GM21717 (cell line): ENCODE data around the gene CCM2L.

Experiments
- ATAC-seq: cut with Tn5 transposase; IDR thresholded peaks from one replicate; pipeline ENCODE4 v1.9.1; 2021; ENCODE audit warnings: mild to moderate bottlenecking, moderate library complexity; ENCODE audit not compliant: unreplicated experiment

CCM2L gene

GRCh38 chr20:32010101-32010500 lies at the start of gene CCM2L:
TSS of gene CCM2L (plus strand) at chr20:32010438. CDS start at chr20:32010455, 17 bp downstream.
- ATAC-seq = no peak

- no peak for ATAC-seq
These were observed 47.5 kb upstream of the CCM2L start for GRCh38 chr20:31962761-31963160.

GRCh38 chr20:31963889-31964288 lies 46.3 kb upstream of the CCM2L start:
- no peak for ATAC-seq

- ATAC-seq = no peak
These were observed 43.1 kb upstream of the CCM2L start for GRCh38 chr20:31966991-31967655.

- ATAC-seq = no peak
These were observed 42.4 kb upstream of the CCM2L start, which contains the start of gene XKR7 for GRCh38 chr20:31967830-31968249. TSS of gene XKR7 (plus strand) at chr20:31968151. CDS start at chr20:31968176, 25 bp downstream.

GRCh38 chr20:31968291-31969126 lies 41.7 kb upstream of the CCM2L start:
- ATAC-seq = no peak

GRCh38 chr20:31969991-31970390 lies 40.2 kb upstream of the CCM2L start:
- ATAC-seq = no peak

- ATAC-seq = no peak
These were observed 37.7 kb upstream of the CCM2L start for GRCh38 chr20:31972471-31973021.

- ATAC-seq = no peak
These were observed 35.9 kb upstream of the CCM2L start for GRCh38 chr20:31974296-31974695.

GRCh38 chr20:31974951-31975487 lies 35.2 kb upstream of the CCM2L start:
- ATAC-seq = no peak

- no peak for ATAC-seq
These were observed 34.4 kb upstream of the CCM2L start for GRCh38 chr20:31975874-31976273.

GRCh38 chr20:31977080-31977479 lies 33.2 kb upstream of the CCM2L start:
- ATAC-seq = no peak

- no peak for ATAC-seq
These were observed 30.4 kb upstream of the CCM2L start for GRCh38 chr20:31979713-31980426.

GRCh38 chr20:31981784-31982183 lies 28.5 kb upstream of the CCM2L start:
- no peak for ATAC-seq

- no peak for ATAC-seq
These were observed 25.2 kb upstream of the CCM2L start for GRCh38 chr20:31984981-31985471.

- no peak for ATAC-seq
These were observed 22.5 kb upstream of the CCM2L start for GRCh38 chr20:31987744-31988143.

- ATAC-seq = no peak
These were observed 21.7 kb upstream of the CCM2L start for GRCh38 chr20:31988430-31989015.

- no peak for ATAC-seq
These were observed 21.1 kb upstream of the CCM2L start for GRCh38 chr20:31989030-31989645.

- no peak for ATAC-seq
These were observed 19.4 kb upstream of the CCM2L start for GRCh38 chr20:31990641-31991338.
